ENCODE measurements around the gene SLC26A1.

SLC26A1 gene

GRCh38 chr4:993111-994029 lies at the start of gene SLC26A1:
Gene SLC26A1 (minus strand): TSS chr4:993404. CDS start chr4:991703, 1,701 bp downstream.
- peaks cover 18% of the 10 kb centered on the region for H3K27me3 ChIP-seq (ENCODE audit: low read depth, low read length)
- peaks cover 0 to 30% of the 10 kb centered on the region in 2 donors for H3K36me3 ChIP-seq (ENCODE audit: control insufficient read depth in 1 of 2, insufficient read depth in 2 of 2, low read length in 2 of 2)
- peaks cover 0 to 10% of the 10 kb centered on the region in 2 donors for H3K4me1 ChIP-seq (ENCODE audit: control insufficient read depth in 1 of 2, insufficient read depth in 2 of 2, low read length in 2 of 2)
- no peaks in the 10 kb centered on the region for H3K9me3 ChIP-seq (ENCODE audit: control insufficient read depth in 1 of 2, low read length in 2 of 2)
- H3K4me3 ChIP-seq (ENCODE audit: low read depth in 1 of 2, low read length in 2 of 2), result peak within 1 kb of the TSS; percentile 8 to 18
- H3K27ac ChIP-seq (ENCODE audit: low read length), result peak within 1 kb of the TSS; percentile 39

GRCh38 chr4:1042352-1043055 lies 49.3 kb upstream of the SLC26A1 start:
- Histone ChIP-seq H3K36me3 (ENCODE audit: control insufficient read depth in 1 of 2, insufficient read depth in 2 of 2, low read length in 2 of 2) (no peaks in the 10 kb centered on the region), H3K27me3 (ENCODE audit: low read depth, low read length) (peaks cover 17% of the 10 kb centered on the region), H3K4me3 (ENCODE audit: low read depth in 1 of 2, low read length in 2 of 2) (no peak overlapping the region), H3K27ac (ENCODE audit: low read length) (no peak overlapping the region), H3K9me3 (ENCODE audit: control insufficient read depth in 1 of 2, low read length in 2 of 2) (no peaks in the 10 kb centered on the region), H3K4me1 (ENCODE audit: control insufficient read depth in 1 of 2, insufficient read depth in 2 of 2, low read length in 2 of 2) (peaks cover 4 to 56% of the 10 kb centered on the region in 2 donors)

GRCh38 chr4:1041936-1042330 lies 48.7 kb upstream of the SLC26A1 start:
- H3K36me3 ChIP-seq (ENCODE audit: control insufficient read depth in 1 of 2, insufficient read depth in 2 of 2, low read length in 2 of 2), result no peaks in the 10 kb centered on the region
- H3K4me3 ChIP-seq (ENCODE audit: low read depth in 1 of 2, low read length in 2 of 2), result peak overlapping the region; percentile 12 to 15
- H3K9me3 ChIP-seq (ENCODE audit: control insufficient read depth in 1 of 2, low read length in 2 of 2), result no peaks in the 10 kb centered on the region
- peaks cover 4 to 51% of the 10 kb centered on the region in 2 donors for H3K4me1 ChIP-seq (ENCODE audit: control insufficient read depth in 1 of 2, insufficient read depth in 2 of 2, low read length in 2 of 2)
- H3K27me3 ChIP-seq (ENCODE audit: low read depth, low read length), result peaks cover 17% of the 10 kb centered on the region
- H3K27ac ChIP-seq (ENCODE audit: low read length), result no peak overlapping the region

- no peak overlapping the region for H3K27ac ChIP-seq (ENCODE audit: low read length)
- peaks cover 17% of the 10 kb centered on the region for H3K27me3 ChIP-seq (ENCODE audit: low read depth, low read length)
- peaks cover 4 to 46% of the 10 kb centered on the region in 2 donors for H3K4me1 ChIP-seq (ENCODE audit: control insufficient read depth in 1 of 2, insufficient read depth in 2 of 2, low read length in 2 of 2)
- H3K4me3 ChIP-seq (ENCODE audit: low read depth in 1 of 2, low read length in 2 of 2), result peak overlapping the region; percentile 12 to 15
- no peaks in the 10 kb centered on the region for H3K36me3 ChIP-seq (ENCODE audit: control insufficient read depth in 1 of 2, insufficient read depth in 2 of 2, low read length in 2 of 2)
- no peaks in the 10 kb centered on the region for H3K9me3 ChIP-seq (ENCODE audit: control insufficient read depth in 1 of 2, low read length in 2 of 2)
These were observed 48.1 kb upstream of the SLC26A1 start for GRCh38 chr4:1041147-1041935.

- H3K27ac ChIP-seq (ENCODE audit: low read length), result no peak overlapping the region
- peaks cover 4 to 46% of the 10 kb centered on the region in 2 donors for H3K4me1 ChIP-seq (ENCODE audit: control insufficient read depth in 1 of 2, insufficient read depth in 2 of 2, low read length in 2 of 2)
- H3K27me3 ChIP-seq (ENCODE audit: low read depth, low read length), result peaks cover 17% of the 10 kb centered on the region
These were observed 47.3 kb upstream of the SLC26A1 start for GRCh38 chr4:1040344-1041146.

GRCh38 chr4:1039493-1040343 lies 46.5 kb upstream of the SLC26A1 start:
- Histone ChIP-seq H3K27me3 (ENCODE audit: low read depth, low read length) (peaks cover 9% of the 10 kb centered on the region), H3K4me3 (ENCODE audit: low read depth in 1 of 2, low read length in 2 of 2) (no peak overlapping the region), H3K27ac (ENCODE audit: low read length) (no peak overlapping the region), H3K9me3 (ENCODE audit: control insufficient read depth in 1 of 2, low read length in 2 of 2) (no peaks in the 10 kb centered on the region), H3K36me3 (ENCODE audit: control insufficient read depth in 1 of 2, insufficient read depth in 2 of 2, low read length in 2 of 2) (no peaks in the 10 kb centered on the region), H3K4me1 (ENCODE audit: control insufficient read depth in 1 of 2, insufficient read depth in 2 of 2, low read length in 2 of 2) (peaks cover 4 to 43% of the 10 kb centered on the region in 2 donors)

More at GRCh38 chr4:1040344-1041146, 47.3 kb upstream of the SLC26A1 start:
- Histone ChIP-seq H3K4me3 (ENCODE audit: low read depth in 1 of 2, low read length in 2 of 2) (no peak overlapping the region), H3K36me3 (ENCODE audit: control insufficient read depth in 1 of 2, insufficient read depth in 2 of 2, low read length in 2 of 2) (no peaks in the 10 kb centered on the region), H3K9me3 (ENCODE audit: control insufficient read depth in 1 of 2, low read length in 2 of 2) (no peaks in the 10 kb centered on the region)

- Histone ChIP-seq H3K27ac (ENCODE audit: low read length) (no peak overlapping the region), H3K4me3 (ENCODE audit: low read depth in 1 of 2, low read length in 2 of 2) (no peak overlapping the region), H3K27me3 (ENCODE audit: low read depth, low read length) (peaks cover 2% of the 10 kb centered on the region), H3K4me1 (ENCODE audit: control insufficient read depth in 1 of 2, insufficient read depth in 2 of 2, low read length in 2 of 2) (peaks cover 0 to 41% of the 10 kb centered on the region in 2 donors), H3K9me3 (ENCODE audit: control insufficient read depth in 1 of 2, low read length in 2 of 2) (no peaks in the 10 kb centered on the region), H3K36me3 (ENCODE audit: control insufficient read depth in 1 of 2, insufficient read depth in 2 of 2, low read length in 2 of 2) (no peaks in the 10 kb centered on the region)
These were observed 45.8 kb upstream of the SLC26A1 start for GRCh38 chr4:1038948-1039492.

GRCh38 chr4:1036976-1037810 lies 44.0 kb upstream of the SLC26A1 start:
- no peak overlapping the region for H3K4me3 ChIP-seq (ENCODE audit: low read depth in 1 of 2, low read length in 2 of 2)
- no peaks in the 10 kb centered on the region for H3K36me3 ChIP-seq (ENCODE audit: control insufficient read depth in 1 of 2, insufficient read depth in 2 of 2, low read length in 2 of 2)
- H3K27ac ChIP-seq (ENCODE audit: low read length), result no peak overlapping the region
- no peaks in the 10 kb centered on the region for H3K9me3 ChIP-seq (ENCODE audit: control insufficient read depth in 1 of 2, low read length in 2 of 2)
- no peaks in the 10 kb centered on the region for H3K27me3 ChIP-seq (ENCODE audit: low read depth, low read length)
- peaks cover 0 to 33% of the 10 kb centered on the region in 2 donors for H3K4me1 ChIP-seq (ENCODE audit: control insufficient read depth in 1 of 2, insufficient read depth in 2 of 2, low read length in 2 of 2)

- Histone ChIP-seq H3K27ac (ENCODE audit: low read length) (no peak overlapping the region), H3K27me3 (ENCODE audit: low read depth, low read length) (no peaks in the 10 kb centered on the region), H3K4me3 (ENCODE audit: low read depth in 1 of 2, low read length in 2 of 2) (no peak overlapping the region), H3K4me1 (ENCODE audit: control insufficient read depth in 1 of 2, insufficient read depth in 2 of 2, low read length in 2 of 2) (peaks cover 0 to 24% of the 10 kb centered on the region in 2 donors), H3K9me3 (ENCODE audit: control insufficient read depth in 1 of 2, low read length in 2 of 2) (no peaks in the 10 kb centered on the region), H3K36me3 (ENCODE audit: control insufficient read depth in 1 of 2, insufficient read depth in 2 of 2, low read length in 2 of 2) (no peaks in the 10 kb centered on the region)
These were observed 42.9 kb upstream of the SLC26A1 start for GRCh38 chr4:1036095-1036494.

All from muscle layer of duodenum (tissue), 2 donors.